Trophoblast cell (in vitro differentiated cells and primary cell): Measurements from ENCODE around the gene OR2H1. TPM values are rescaled to one million over a fixed set of nuclear protein-coding genes. Genes with fewer than 3 reads are reported as not detected.

Source experiments
- DNase-seq, 2 donors: peaks; one replicate each; pipeline ENCODE4 v3.0.0-alpha.2; 2016
- H2AFZ ChIP-seq: 2 replicates; pipeline ENCODE4 v1.6.1; 2013; ENCODE audit warnings: low read length, moderate library complexity, mild to moderate bottlenecking; ENCODE audit not compliant: insufficient read depth, poor library complexity
- H2AK5ac ChIP-seq: 2 replicates; pipeline ENCODE4 v1.6.1; 2013; ENCODE audit warnings: mild to moderate bottlenecking, low read length
- H2BK120ac ChIP-seq: 2 replicates; pipeline ENCODE4 v1.6.1; 2013; ENCODE audit warnings: low read length, mild to moderate bottlenecking, moderate library complexity; ENCODE audit not compliant: insufficient read depth, poor library complexity
- H2BK12ac ChIP-seq: 2 replicates; pipeline ENCODE4 v1.6.1; 2013; ENCODE audit warnings: mild to moderate bottlenecking, low read length, moderate library complexity
- H2BK5ac ChIP-seq: 2 replicates; pipeline ENCODE4 v1.6.1; 2013; ENCODE audit warnings: low read length, low read depth, moderate library complexity, mild to moderate bottlenecking; ENCODE audit not compliant: poor library complexity
- H3K14ac ChIP-seq: 2 replicates; pipeline ENCODE4 v1.6.1; 2013; ENCODE audit warnings: mild to moderate bottlenecking, low read length
- H3K18ac ChIP-seq: 2 replicates; pipeline ENCODE4 v1.6.1; 2013; ENCODE audit warnings: mild to moderate bottlenecking, low read length
- H3K23ac ChIP-seq: 2 replicates; pipeline ENCODE4 v1.6.1; 2013; ENCODE audit warnings: low read length
- H3K27ac ChIP-seq: 2 replicates; pipeline ENCODE4 v1.5.1; 2013; ENCODE audit warnings: low read depth, mild to moderate bottlenecking, inconsistent platforms, low read length, moderate library complexity
- H3K27me3 ChIP-seq: 2 replicates; pipeline ENCODE4 v1.6.1; 2013; ENCODE audit warnings: inconsistent platforms, mild to moderate bottlenecking, low read length, moderate library complexity; ENCODE audit not compliant: insufficient read depth
- H3K36me3 ChIP-seq, 2 experiments: 1 replicate in 1 of 2; 2 replicates in 1 of 2; pipeline ENCODE4 v1.6.1; 2013; ENCODE audit warnings: low read length in 2 of 2, mild to moderate bottlenecking in 2 of 2, moderate library complexity in 1 of 2; ENCODE audit not compliant: insufficient read depth in 2 of 2, control insufficient read depth in 1 of 2
- H3K4ac ChIP-seq: 2 replicates; pipeline ENCODE4 v1.6.1; 2013; ENCODE audit warnings: low read depth, mild to moderate bottlenecking, low read length, moderate library complexity
- H3K4me1 ChIP-seq, 2 experiments: 1 replicate in 1 of 2; 2 replicates in 1 of 2; pipeline ENCODE4 v1.6.1; 2013; ENCODE audit warnings: low read length in 2 of 2, mild to moderate bottlenecking in 2 of 2, moderate library complexity in 1 of 2; ENCODE audit not compliant: insufficient read depth in 2 of 2, control insufficient read depth in 1 of 2
- H3K4me2 ChIP-seq: 2 replicates; pipeline ENCODE4 v1.6.1; 2013; ENCODE audit warnings: inconsistent platforms, mild to moderate bottlenecking, low read length, moderate library complexity
- H3K4me3 ChIP-seq: 2 replicates; pipeline ENCODE4 v1.5.1; 2013; ENCODE audit warnings: mild to moderate bottlenecking, low read depth, low read length, inconsistent platforms
- H3K79me1 ChIP-seq: one replicate; pipeline ENCODE4 v1.6.1; 2013; ENCODE audit warnings: low read length
- H3K79me2 ChIP-seq: 2 replicates; pipeline ENCODE4 v1.6.1; 2013; ENCODE audit warnings: low read length, mild to moderate bottlenecking; ENCODE audit not compliant: control insufficient read depth, insufficient read depth, poor library complexity
- H3K9ac ChIP-seq: 2 replicates; pipeline ENCODE4 v1.6.1; 2013; ENCODE audit warnings: mild to moderate bottlenecking, low read length
- H3K9me3 ChIP-seq: 2 replicates; pipeline ENCODE4 v1.6.1; 2013; ENCODE audit warnings: low read depth, mild to moderate bottlenecking, control low read depth, inconsistent platforms, low read length; ENCODE audit not compliant: insufficient read depth
- H4K12ac ChIP-seq: 2 replicates; pipeline ENCODE4 v1.6.1; 2013; ENCODE audit warnings: low read depth, mild to moderate bottlenecking, low read length, moderate library complexity
- H4K8ac ChIP-seq: 2 replicates; pipeline ENCODE4 v1.6.1; 2013; ENCODE audit warnings: low read depth, mild to moderate bottlenecking, low read length, moderate library complexity
- H4K91ac ChIP-seq: one replicate; pipeline ENCODE4 v1.6.1; 2013; ENCODE audit warnings: low read depth, mild to moderate bottlenecking, low read length, moderate library complexity
- WGBS: extraction: QIAGEN DNeasy Blood & Tissue Kit; methylation state at CpG from one replicate; pipeline ENCODE4 v1.1.7; 2013; ENCODE audit warnings: missing lambda C conversion rate; ENCODE audit not compliant: insufficient read length, insufficient coverage; ENCODE audit errors: extremely low coverage; 5-methylcytosine and 5-hydroxymethylcytosine counted together
- polyA plus RNA-seq: library from polyadenylated mRNA; stranded (reverse); fragments of 200-250 nt; gene quantifications from 2 replicates; pipeline ENCODE4 v1.2.3, GENCODE V29; 2013

OR2H1 gene
- not detected in 2 replicates for polyA plus RNA-seq

- no CpG with 5 or more reads among the region's 2 CpGs for WGBS
- Histone ChIP-seq H3K4me2 (no peak within 1 kb of the TSS), H4K8ac (no peak within 1 kb of the TSS), H2BK12ac (no peak within 1 kb of the TSS), H3K79me1 (no peaks in the 10 kb centered on the region), H4K12ac (no peak within 1 kb of the TSS), H4K91ac (no peak within 1 kb of the TSS), H2AK5ac (no peak within 1 kb of the TSS), H3K79me2 (no peaks in the 10 kb centered on the region), H3K36me3 (no peaks in the 10 kb centered on the region), H2BK5ac (no peak within 1 kb of the TSS), H3K27me3 (no peaks in the 10 kb centered on the region), H3K4ac (no peak within 1 kb of the TSS), H3K27ac (no peak within 1 kb of the TSS), H3K4me1 (no peaks in the 10 kb centered on the region), H3K14ac (no peak within 1 kb of the TSS), H2BK120ac (no peak within 1 kb of the TSS), H3K18ac (no peak within 1 kb of the TSS), H3K9ac (no peak within 1 kb of the TSS), H3K23ac (no peak within 1 kb of the TSS), H3K9me3 (no peaks in the 10 kb centered on the region), H2AFZ (no peak within 1 kb of the TSS), H3K4me3 (no peak within 1 kb of the TSS)
- DNase-seq = no peak
Observed at GRCh38 chr6:29456971-29457370, at the start of gene OR2H1, which contains the start of gene OR11A1. Gene OR2H1 (plus strand): TSS chr6:29457155. CDS start chr6:29461770, 4,615 bp downstream. Gene OR11A1 (minus strand): TSS chr6:29457071. CDS start chr6:29427641, 29,430 bp downstream.

GRCh38 chr6:29414588-29414987, 42.4 kb upstream of the OR2H1 start, which contains the start of gene OR12D1:
Gene OR12D1 (plus strand): TSS chr6:29414928.
- no peak within 1 kb of the TSS for H2BK5ac ChIP-seq
- no peak within 1 kb of the TSS for H2BK120ac ChIP-seq
- H3K27me3 ChIP-seq = no peaks in the 10 kb centered on the region
- no peak within 1 kb of the TSS for H3K9ac ChIP-seq
- H3K79me1 ChIP-seq = no peaks in the 10 kb centered on the region
- no peak within 1 kb of the TSS for H4K8ac ChIP-seq
- H3K23ac ChIP-seq = no peak within 1 kb of the TSS
- no peak within 1 kb of the TSS for H3K4ac ChIP-seq
- peak; percentile 5 to 54 for DNase-seq
- no peaks in the 10 kb centered on the region for H3K4me1 ChIP-seq
- no peak within 1 kb of the TSS for H3K4me2 ChIP-seq
- H3K27ac ChIP-seq = no peak within 1 kb of the TSS
- H2BK12ac ChIP-seq = no peak within 1 kb of the TSS
- no peak within 1 kb of the TSS for H4K91ac ChIP-seq
- no peaks in the 10 kb centered on the region for H3K36me3 ChIP-seq
- no peak within 1 kb of the TSS for H3K14ac ChIP-seq
- H2AFZ ChIP-seq = no peak within 1 kb of the TSS
- no peak within 1 kb of the TSS for H4K12ac ChIP-seq
- H3K79me2 ChIP-seq = no peaks in the 10 kb centered on the region
- no peaks in the 10 kb centered on the region for H3K9me3 ChIP-seq
- no peak within 1 kb of the TSS for H3K4me3 ChIP-seq
- no peak within 1 kb of the TSS for H3K18ac ChIP-seq
- H2AK5ac ChIP-seq = no peak within 1 kb of the TSS

- Histone ChIP-seq H3K14ac (no peak overlapping the region), H3K9me3 (no peaks in the 10 kb centered on the region), H3K27ac (no peak overlapping the region), H3K18ac (no peak overlapping the region), H3K36me3 (no peaks in the 10 kb centered on the region), H4K8ac (no peak overlapping the region), H4K12ac (no peak overlapping the region), H3K27me3 (no peaks in the 10 kb centered on the region), H3K4me1 (no peaks in the 10 kb centered on the region), H3K4ac (no peak overlapping the region), H2BK5ac (no peak overlapping the region), H3K23ac (no peak overlapping the region), H2BK120ac (no peak overlapping the region), H4K91ac (no peak overlapping the region), H3K79me2 (no peaks in the 10 kb centered on the region), H2AK5ac (no peak overlapping the region), H2AFZ (no peak overlapping the region), H3K4me2 (no peak overlapping the region), H3K4me3 (no peak overlapping the region), H2BK12ac (no peak overlapping the region), H3K79me1 (no peaks in the 10 kb centered on the region), H3K9ac (no peak overlapping the region)
- WGBS = no CpG with 5 or more reads among the region's 3 CpGs
- DNase-seq = no peak
Observed at GRCh38 chr6:29419516-29419915, 37.4 kb upstream of the OR2H1 start.

GRCh38 chr6:29424168-29424567, 32.8 kb upstream of the OR2H1 start:
- no peak overlapping the region for H3K23ac ChIP-seq
- no peak overlapping the region for H3K9ac ChIP-seq
- no peaks in the 10 kb centered on the region for H3K9me3 ChIP-seq
- no peaks in the 10 kb centered on the region for H3K79me1 ChIP-seq
- H2BK120ac ChIP-seq = no peak overlapping the region
- DNase-seq = no peak
- H3K4ac ChIP-seq = no peak overlapping the region
- no peak overlapping the region for H3K4me3 ChIP-seq
- no peaks in the 10 kb centered on the region for H3K36me3 ChIP-seq
- no CpG with 5 or more reads among the region's 2 CpGs for WGBS
- H3K4me2 ChIP-seq = no peak overlapping the region
- H4K8ac ChIP-seq = no peak overlapping the region
- H3K18ac ChIP-seq = no peak overlapping the region
- H3K27me3 ChIP-seq = no peaks in the 10 kb centered on the region
- no peak overlapping the region for H2AFZ ChIP-seq
- no peak overlapping the region for H2BK5ac ChIP-seq
- no peak overlapping the region for H3K14ac ChIP-seq
- H2BK12ac ChIP-seq = no peak overlapping the region
- H3K27ac ChIP-seq = no peak overlapping the region
- no peak overlapping the region for H2AK5ac ChIP-seq
- H3K79me2 ChIP-seq = no peaks in the 10 kb centered on the region
- H4K91ac ChIP-seq = no peak overlapping the region
- H3K4me1 ChIP-seq = no peaks in the 10 kb centered on the region
- no peak overlapping the region for H4K12ac ChIP-seq
